NB4 (cell line): ENCODE results near the gene GFY.

Experiments used
- DNase-seq: peaks from one replicate; pipeline ENCODE4 v3.0.0; 2010; ENCODE audit warnings: low read depth
- H3K4me3 ChIP-seq: one replicate; pipeline ENCODE4 v1.5.1; 2011; ENCODE audit warnings: mild to moderate bottlenecking, low read depth, low read length, moderate library complexity
- MYC ChIP-seq: IDR thresholded peaks from 2 replicates; pipeline ENCODE4 v1.6.1; 2011; ENCODE audit warnings: low read depth, low read length
- POLR2A ChIP-seq: IDR thresholded peaks from 2 replicates; pipeline ENCODE4 v1.6.1; 2011; ENCODE audit warnings: mild to moderate bottlenecking; ENCODE audit not compliant: insufficient read length; ENCODE audit errors: extremely low read depth
- TF ChIP-seq, protein P1 (sequence below): IDR thresholded peaks from 2 replicates; pipeline ENCODE4 v1.6.1; 2011; ENCODE audit warnings: low read depth, low read length
- TF ChIP-seq, protein P2 (sequence below): IDR thresholded peaks from one replicate; pipeline ENCODE4 v1.5.1; 2012; ENCODE audit warnings: low read depth, low read length

The GFY gene

DNA sequence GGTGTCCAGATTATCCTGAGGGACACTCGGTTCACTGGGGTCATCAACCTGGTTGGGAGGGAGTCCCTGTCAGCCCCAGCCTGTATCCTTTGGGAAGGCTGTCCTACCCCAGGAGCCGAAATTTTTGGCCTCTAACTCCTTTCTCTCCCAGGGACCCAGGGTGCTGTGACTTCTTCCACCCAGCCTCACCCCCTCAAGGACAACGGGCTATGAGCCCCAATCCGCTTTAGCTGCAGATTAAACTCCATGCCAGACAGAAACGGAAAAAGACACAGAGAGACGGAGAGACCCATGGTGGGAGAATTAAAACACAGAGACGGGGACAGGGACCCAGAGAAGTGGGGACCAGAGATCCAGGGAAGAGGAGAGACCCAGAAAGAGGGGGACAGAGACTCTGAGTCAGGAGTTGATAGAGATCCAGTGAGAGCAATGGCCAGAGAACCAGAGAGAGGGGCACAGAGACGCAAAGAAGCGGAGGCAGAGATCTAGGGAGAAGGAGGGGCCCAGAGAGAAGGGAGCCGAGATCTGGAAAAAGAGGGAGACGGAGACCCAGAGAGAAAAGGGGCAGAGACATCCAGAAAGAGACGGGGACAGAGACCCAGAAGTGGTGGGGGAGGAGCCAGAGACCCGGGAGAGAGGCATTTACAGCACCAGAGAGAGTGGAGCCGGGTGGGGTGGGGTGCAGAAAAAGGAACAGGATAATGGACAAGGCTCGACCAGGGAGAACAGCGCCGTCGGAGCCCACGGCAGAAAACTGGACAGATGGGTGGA lies 15.4 kb downstream of the GFY start:
- DNase-seq = no peak
- TF ChIP-seq, protein P1, sequence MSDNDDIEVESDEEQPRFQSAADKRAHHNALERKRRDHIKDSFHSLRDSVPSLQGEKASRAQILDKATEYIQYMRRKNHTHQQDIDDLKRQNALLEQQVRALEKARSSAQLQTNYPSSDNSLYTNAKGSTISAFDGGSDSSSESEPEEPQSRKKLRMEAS = no peak
- TF ChIP-seq, protein P2, sequence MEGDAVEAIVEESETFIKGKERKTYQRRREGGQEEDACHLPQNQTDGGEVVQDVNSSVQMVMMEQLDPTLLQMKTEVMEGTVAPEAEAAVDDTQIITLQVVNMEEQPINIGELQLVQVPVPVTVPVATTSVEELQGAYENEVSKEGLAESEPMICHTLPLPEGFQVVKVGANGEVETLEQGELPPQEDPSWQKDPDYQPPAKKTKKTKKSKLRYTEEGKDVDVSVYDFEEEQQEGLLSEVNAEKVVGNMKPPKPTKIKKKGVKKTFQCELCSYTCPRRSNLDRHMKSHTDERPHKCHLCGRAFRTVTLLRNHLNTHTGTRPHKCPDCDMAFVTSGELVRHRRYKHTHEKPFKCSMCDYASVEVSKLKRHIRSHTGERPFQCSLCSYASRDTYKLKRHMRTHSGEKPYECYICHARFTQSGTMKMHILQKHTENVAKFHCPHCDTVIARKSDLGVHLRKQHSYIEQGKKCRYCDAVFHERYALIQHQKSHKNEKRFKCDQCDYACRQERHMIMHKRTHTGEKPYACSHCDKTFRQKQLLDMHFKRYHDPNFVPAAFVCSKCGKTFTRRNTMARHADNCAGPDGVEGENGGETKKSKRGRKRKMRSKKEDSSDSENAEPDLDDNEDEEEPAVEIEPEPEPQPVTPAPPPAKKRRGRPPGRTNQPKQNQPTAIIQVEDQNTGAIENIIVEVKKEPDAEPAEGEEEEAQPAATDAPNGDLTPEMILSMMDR = no peak
- no peak overlapping the region for H3K4me3 ChIP-seq

DNA sequence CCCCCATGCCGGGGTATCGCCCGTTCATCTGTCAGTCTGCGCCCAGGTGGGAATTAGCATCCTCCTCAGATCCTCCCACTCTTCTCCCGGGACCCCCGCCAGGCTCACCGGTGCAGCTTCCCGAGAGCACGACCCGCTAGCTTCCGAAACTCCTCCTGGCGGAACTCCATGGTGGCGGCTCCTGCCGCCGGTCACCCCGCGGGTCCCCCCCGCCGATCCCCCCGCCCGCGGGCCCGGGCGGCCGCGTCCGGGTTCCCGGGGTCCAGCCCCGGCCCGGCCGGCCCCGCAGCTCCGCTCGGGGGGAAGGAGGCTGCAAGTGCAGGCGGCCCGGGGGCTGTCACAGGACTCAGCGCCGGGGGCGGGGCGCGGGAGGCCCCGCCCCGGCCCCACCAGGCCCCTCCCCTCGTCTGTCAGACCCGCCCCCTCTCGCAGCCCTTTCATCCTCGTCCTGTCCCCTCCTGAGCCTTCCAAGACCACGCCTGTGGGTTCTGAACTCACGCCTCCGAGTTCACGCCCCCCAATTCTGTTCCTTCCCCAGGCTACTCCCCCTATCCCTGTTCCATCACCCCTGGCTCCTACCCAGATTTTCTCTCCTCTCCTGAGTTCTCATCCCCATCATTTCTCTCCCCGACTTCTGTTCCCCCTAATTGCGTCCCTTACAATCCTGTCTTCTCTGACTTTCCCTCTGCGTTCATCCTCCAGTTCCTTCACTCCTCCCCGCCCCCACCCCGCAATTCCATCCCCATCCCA lies 16.2 kb downstream of the GFY start, which contains the start of gene SLC17A7:
Gene SLC17A7 (minus strand): TSS at position 318 of the 750 bp plus-strand sequence. CDS start 148 bp downstream, at position 170.
- no peak for DNase-seq
- no peak within 1 kb of the TSS for H3K4me3 ChIP-seq
- TF ChIP-seq MYC (no peak), POLR2A (no peak)
- TF ChIP-seq, protein P2 = no peak
- TF ChIP-seq, protein P1 = no peak

DNA sequence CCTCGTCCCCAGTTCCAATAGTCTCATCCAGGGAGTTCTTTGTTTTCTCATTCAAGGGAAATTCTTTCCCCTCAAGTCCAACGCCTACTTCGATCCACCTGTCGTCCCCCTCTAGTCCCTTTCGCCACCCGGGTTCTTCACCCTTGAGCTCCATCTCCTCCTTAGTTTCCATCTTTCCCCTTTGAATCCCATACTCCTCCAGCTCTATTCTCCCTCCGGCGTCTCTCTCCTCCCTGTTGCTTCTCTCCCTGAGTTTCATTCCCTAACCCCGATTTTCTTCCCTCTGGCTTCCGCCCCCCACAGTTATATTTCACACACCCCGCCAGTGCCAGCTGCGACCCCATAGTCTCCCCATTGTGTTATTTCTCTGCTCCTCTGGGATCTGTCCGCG lies 16.8 kb downstream of the GFY start:
- TF ChIP-seq MYC = no peak
- no peak for TF ChIP-seq POLR2A
- TF ChIP-seq, protein P1 = no peak
- TF ChIP-seq, protein P2 = no peak
- no peak overlapping the region for H3K4me3 ChIP-seq
- DNase-seq = no peak

DNA sequence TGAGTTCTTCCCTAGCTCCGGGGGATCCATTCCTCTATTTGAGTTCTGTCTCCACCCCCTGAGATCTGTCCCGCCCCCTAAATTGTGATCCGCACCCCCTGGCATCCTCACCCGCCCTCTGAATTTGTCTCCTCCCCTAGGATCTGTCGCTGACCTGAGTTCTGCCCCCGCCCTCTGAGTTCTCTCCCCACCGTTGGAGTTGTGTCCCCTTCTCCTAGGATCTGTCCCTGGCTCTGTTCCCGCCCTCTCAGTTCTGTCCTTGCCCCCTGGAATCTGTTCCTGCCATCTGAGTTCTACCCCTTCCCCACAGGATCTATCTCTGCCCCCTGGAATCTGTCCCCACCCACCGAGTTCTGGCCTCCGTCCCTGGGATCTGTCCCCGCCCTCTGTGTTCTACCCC lies 17.2 kb downstream of the GFY start:
- no peak for DNase-seq

DNA sequence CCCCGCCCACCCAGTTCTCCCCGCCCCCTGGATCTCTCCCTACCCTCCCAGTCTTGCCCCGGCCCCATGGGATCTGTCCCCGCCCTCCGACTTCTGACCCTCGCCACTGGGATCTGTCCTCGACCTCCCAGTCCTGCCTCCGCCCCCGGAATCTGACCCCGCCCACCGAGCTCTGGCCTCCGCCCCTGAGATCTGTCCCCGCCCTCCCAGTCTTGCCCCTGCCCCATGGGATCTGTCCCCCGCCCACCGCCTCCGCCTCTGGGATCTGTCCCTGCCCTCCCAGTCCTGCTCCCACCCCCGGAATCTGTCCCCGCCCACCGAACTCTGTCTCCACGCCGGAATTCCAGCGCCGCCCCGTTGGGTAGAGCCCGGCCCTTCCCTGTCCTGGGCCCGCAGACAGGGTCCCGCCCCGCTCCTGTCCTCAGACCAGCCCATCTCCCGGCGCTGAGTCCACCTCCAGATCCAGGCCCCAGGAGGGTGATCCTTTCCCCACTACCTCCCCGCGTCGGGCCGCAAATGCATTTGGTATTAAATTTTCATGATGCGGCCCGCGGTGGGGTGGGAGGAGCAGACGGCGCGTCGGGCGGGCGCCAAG lies 17.7 kb downstream of the GFY start:
- DNase-seq = peak; percentile 67
- peak overlapping the region; percentile 36 for H3K4me3 ChIP-seq
- TF ChIP-seq MYC = no peak
- TF ChIP-seq, protein P2 = no peak
- TF ChIP-seq, protein P1 = no peak
- TF ChIP-seq POLR2A = no peak

More for the DNA sequence above, 17.2 kb downstream of the GFY start:
- TF ChIP-seq, protein P1 = no peak
- no peak for TF ChIP-seq POLR2A
- no peak for TF ChIP-seq MYC
- TF ChIP-seq, protein P2 = no peak
- no peak overlapping the region for H3K4me3 ChIP-seq
